HEK293T (cell line): ENCODE measurements around the gene CHCHD1.

ENCODE experiments used
- FOXK2 ChIP-seq: fragments of 450-650 bp; IDR thresholded peaks from 2 replicates; pipeline ENCODE4 v1.6.1; 2016; ENCODE audit warnings: mild to moderate bottlenecking
- L3MBTL2 ChIP-seq: fragments of 450-650 bp; conservative IDR thresholded peaks from 2 replicates; pipeline ENCODE4 v1.6.1; 2016; ENCODE audit warnings: mild to moderate bottlenecking
- SP1 ChIP-seq: fragments of 450-650 bp; IDR thresholded peaks from 2 replicates; pipeline ENCODE4 v1.6.1; 2017
- SUZ12 ChIP-seq: fragments of 450-650 bp; IDR thresholded peaks from 2 replicates; pipeline ENCODE4 v1.6.1; 2016; ENCODE audit warnings: mild to moderate bottlenecking
- TARDBP ChIP-seq: fragments of 450-650 bp; IDR thresholded peaks from 2 replicates; pipeline ENCODE4 v1.6.1; 2016
- TF ChIP-seq, protein P1 (sequence below): fragments of 450-650 bp; IDR thresholded peaks from 2 replicates; pipeline ENCODE4 v1.6.1; 2016

DNA sequence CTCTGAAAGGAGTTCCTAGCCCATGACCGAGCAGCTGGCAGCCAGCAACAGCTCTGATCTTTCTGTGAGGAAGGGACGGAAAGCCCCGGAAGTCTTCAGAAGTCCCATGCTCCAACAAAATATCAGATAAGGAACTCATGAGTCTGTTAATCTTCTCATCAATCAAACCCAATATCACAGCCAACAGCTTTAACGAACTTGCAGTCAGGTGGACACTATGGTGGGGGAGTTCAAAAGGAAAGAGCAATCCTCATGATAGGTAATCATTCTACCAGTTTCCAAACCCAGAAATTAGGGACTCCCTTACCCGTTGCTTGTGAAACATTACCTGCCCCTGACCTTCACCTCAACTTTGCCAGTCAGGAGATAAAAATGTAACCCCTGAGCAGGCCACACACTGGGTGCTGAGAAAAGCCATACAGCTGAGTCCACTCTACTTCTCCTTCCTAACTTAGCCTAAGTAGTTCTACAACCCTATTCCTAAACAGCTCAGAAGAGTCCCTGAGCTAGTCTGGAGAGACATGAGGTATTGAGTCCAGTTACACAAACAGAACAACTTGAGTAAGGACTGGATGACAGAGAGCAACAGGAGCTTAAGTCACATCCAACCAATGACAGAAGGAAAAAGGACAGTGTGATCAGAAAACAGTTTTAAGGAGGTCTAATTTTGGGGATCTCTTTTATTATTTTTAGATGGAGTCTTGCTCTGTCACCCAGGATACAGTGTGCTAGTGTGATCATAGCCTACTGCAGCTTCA is 27.4 kb downstream of the CHCHD1 start:
- no peak for TF ChIP-seq FOXK2
- TF ChIP-seq, protein P1, sequence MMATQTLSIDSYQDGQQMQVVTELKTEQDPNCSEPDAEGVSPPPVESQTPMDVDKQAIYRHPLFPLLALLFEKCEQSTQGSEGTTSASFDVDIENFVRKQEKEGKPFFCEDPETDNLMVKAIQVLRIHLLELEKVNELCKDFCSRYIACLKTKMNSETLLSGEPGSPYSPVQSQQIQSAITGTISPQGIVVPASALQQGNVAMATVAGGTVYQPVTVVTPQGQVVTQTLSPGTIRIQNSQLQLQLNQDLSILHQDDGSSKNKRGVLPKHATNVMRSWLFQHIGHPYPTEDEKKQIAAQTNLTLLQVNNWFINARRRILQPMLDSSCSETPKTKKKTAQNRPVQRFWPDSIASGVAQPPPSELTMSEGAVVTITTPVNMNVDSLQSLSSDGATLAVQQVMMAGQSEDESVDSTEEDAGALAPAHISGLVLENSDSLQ: no peak
- TF ChIP-seq L3MBTL2: no peak
- no peak for TF ChIP-seq TARDBP
- no peak for TF ChIP-seq SUZ12
- no peak for TF ChIP-seq SP1
